Erythroblast (primary cell): ENCODE measurements around the gene ANO4.

ENCODE experiments used
- GATA1 ChIP-seq: IDR thresholded peaks from 2 replicates; pipeline ENCODE4 v1.6.1; 2011; ENCODE audit warnings: low read depth, mild to moderate bottlenecking, control low read depth, low read length, moderate library complexity
- POLR2A ChIP-seq: IDR thresholded peaks from 2 replicates; pipeline ENCODE4 v1.6.1; 2011; ENCODE audit warnings: mild to moderate bottlenecking, low read length

DNA sequence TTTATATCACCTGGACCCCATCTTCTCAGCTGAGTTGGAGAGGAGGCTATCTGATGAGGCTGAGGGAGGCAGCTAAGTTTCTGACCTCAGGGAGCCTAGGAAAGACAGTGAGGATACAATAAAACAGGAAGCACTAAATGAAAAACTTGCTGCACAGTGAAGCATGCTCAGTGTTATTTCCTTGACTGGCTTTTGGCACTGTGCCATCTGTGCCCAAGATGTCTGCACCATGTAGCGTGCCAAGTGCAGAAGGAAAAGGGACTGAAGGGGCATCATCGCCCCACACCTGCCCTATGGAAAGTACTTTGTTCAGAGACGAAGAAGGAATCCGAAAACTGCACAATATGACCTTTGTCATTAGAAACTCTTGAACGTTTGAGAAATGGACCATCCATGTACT, 102.7 kb downstream of the ANO4 start:
- TF ChIP-seq POLR2A: no peak
- no peak for TF ChIP-seq GATA1
